ENCODE results near the gene KIF18B. TPM values are rescaled to one million over a fixed set of nuclear protein-coding genes. Genes with fewer than 3 reads are reported as not detected.
A peak's percentile ranks its signal among the peaks of the same experiment; 100 is the strongest.

KIF18B gene
- total and polyA plus RNA-seq, 2 of the 13 experiments (the other 11 are each of a cell fraction or from before 2014, with no cell fraction given) = 15.2 to 15.3 TPM

- TF ChIP-seq GMEB2 (CRISPR knock-in tag; IDR thresholded peaks at IDR 0.05; ENCODE audit: low read depth) = no peak
- TF ChIP-seq RFX3 (CRISPR knock-in tag; IDR thresholded peaks at IDR 0.05) = no peak
- no peak for TF ChIP-seq ZNF546 (CRISPR knock-in tag; conservative IDR thresholded peaks at IDR 0.05)
- no peak for TF ChIP-seq TARDBP (CRISPR knock-in tag; IDR thresholded peaks at IDR 0.05)
- TF ChIP-seq CHD4 (IDR thresholded peaks at IDR 0.05; ENCODE audit: borderline replicate concordance, low read length) = no peak
- no peak for TF ChIP-seq ZNF550 (CRISPR knock-in tag; IDR thresholded peaks at IDR 0.05; ENCODE audit: borderline replicate concordance)
- TF ChIP-seq ZNF18 (CRISPR knock-in tag; IDR thresholded peaks at IDR 0.05; ENCODE audit: insufficient replicate concordance) = no peak
- peak; percentile 9; the same call in 1 of the 3 replicates for TF ChIP-seq MXI1 (IDR thresholded peaks at IDR 0.05; ENCODE audit: borderline replicate concordance, low read depth, low read length)
- TF ChIP-seq ATF4 (CRISPR knock-in tag; IDR thresholded peaks at IDR 0.05) = peak in 1 of 2 experiments; percentile 76; a peak in 1 of 4 replicates
- no peak for TF ChIP-seq TBX3 (IDR thresholded peaks at IDR 0.05; ENCODE audit: borderline replicate concordance)
- no peak for TF ChIP-seq ZBTB26 (CRISPR knock-in tag; IDR thresholded peaks at IDR 0.05; ENCODE audit: borderline replicate concordance)
- TF ChIP-seq YEATS4 (CRISPR knock-in tag; IDR thresholded peaks at IDR 0.05; ENCODE audit: borderline replicate concordance) = no peak
- TF ChIP-seq RARA (CRISPR knock-in tag; IDR thresholded peaks at IDR 0.05) = peak; percentile 69
- TF ChIP-seq SRSF4 (IDR thresholded peaks at IDR 0.05; ENCODE audit: low read depth, low read length, poor library complexity, severe bottlenecking) = no peak
- TF ChIP-seq MIER3 (CRISPR knock-in tag; IDR thresholded peaks at IDR 0.05; ENCODE audit: borderline replicate concordance) = peak; percentile 15; the same call in 1 of the 2 replicates
- TF ChIP-seq PITX1 (CRISPR knock-in tag; IDR thresholded peaks at IDR 0.05) = peak; percentile 27; the same call in 1 of the 2 replicates
- no peak for TF ChIP-seq THYN1 (CRISPR knock-in tag; IDR thresholded peaks at IDR 0.05; ENCODE audit: borderline replicate concordance, low read depth)
- peak; percentile 57; the same call in 1 of the 2 replicates for TF ChIP-seq ARNTL (CRISPR knock-in tag; IDR thresholded peaks at IDR 0.05)
- TF ChIP-seq BCLAF1 (IDR thresholded peaks at IDR 0.05) = no peak
- TF ChIP-seq ZNF713 (CRISPR knock-in tag; IDR thresholded peaks at IDR 0.05) = no peak
These were observed 33.8 kb upstream of the KIF18B start (continued) for GRCh38 chr17:44981221-44981968.
